ENCODE measurements around the gene SLC6A1. TPM values are rescaled to one million over a fixed set of nuclear protein-coding genes. Genes with fewer than 3 reads are reported as not detected.

SLC6A1 gene
- total RNA-seq, 1 donor = not detected

DNA sequence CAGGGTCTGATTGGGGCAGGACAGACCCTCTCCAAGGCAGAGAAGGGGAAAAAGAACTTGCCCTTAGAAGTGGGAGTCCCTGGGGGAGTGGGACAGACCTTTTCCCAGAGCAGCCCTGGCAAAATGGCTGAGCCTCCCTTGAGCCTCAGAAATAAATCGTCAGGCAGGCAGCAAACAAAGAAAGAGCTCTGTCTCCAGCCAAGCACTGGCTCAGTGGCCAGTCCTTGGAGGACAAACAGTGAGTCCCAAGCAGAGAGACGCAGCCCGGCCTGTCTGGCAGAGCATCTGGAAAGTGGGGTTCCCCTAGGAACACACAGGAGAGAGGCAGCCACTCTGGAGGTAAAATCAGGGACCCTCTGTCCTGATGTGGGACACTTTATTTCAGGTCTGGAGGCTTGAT, 1.8 kb downstream of the SLC6A1 start:
- Histone ChIP-seq H3K36me3 (ENCODE audit: insufficient read depth, low read length) (no peaks in the 10 kb centered on the region), H4K20me1 (ENCODE audit: insufficient read depth, low read length) (no peaks in the 10 kb centered on the region), H3K4me2 (ENCODE audit: insufficient read depth, low read length) (no peak overlapping the region), H3K27ac (ENCODE audit: low read depth, low read length) (no peak overlapping the region), H3K9me3 (ENCODE audit: low read depth, low read length) (no peaks in the 10 kb centered on the region), H3K4me1 (ENCODE audit: insufficient read depth, low read length) (no peaks in the 10 kb centered on the region), H2AFZ (ENCODE audit: low read length) (no peak overlapping the region), H3K27me3 (ENCODE audit: insufficient read depth, low read length) (peaks cover 71% of the 10 kb centered on the region), H3K4me3 (ENCODE audit: insufficient read depth, low read length) (no peak overlapping the region), H3K79me2 (ENCODE audit: insufficient read depth, low read length) (no peaks in the 10 kb centered on the region)
- no peak for TF ChIP-seq CTCF (IDR thresholded peaks at IDR 0.05; ENCODE audit: extremely low read depth, low read depth, low read length)
- no peak for DNase-seq (ENCODE audit: insufficient read length, low spot score, missing footprints)

GRCh38 chr3:10995871-10996270, 3.3 kb downstream of the SLC6A1 start:
- no peaks in the 10 kb centered on the region for H3K36me3 ChIP-seq (ENCODE audit: insufficient read depth, low read length)
- peak; percentile 54 for DNase-seq (ENCODE audit: insufficient read length, low spot score, missing footprints)
- no peaks in the 10 kb centered on the region for H3K9me3 ChIP-seq (ENCODE audit: low read depth, low read length)
- peaks cover 69% of the 10 kb centered on the region for H3K27me3 ChIP-seq (ENCODE audit: insufficient read depth, low read length)
- no peak overlapping the region for H3K4me2 ChIP-seq (ENCODE audit: insufficient read depth, low read length)
- no peak overlapping the region for H3K4me3 ChIP-seq (ENCODE audit: insufficient read depth, low read length)
- TF ChIP-seq CTCF (IDR thresholded peaks at IDR 0.05; ENCODE audit: extremely low read depth, low read depth, low read length) = no peak
- H3K4me1 ChIP-seq (ENCODE audit: insufficient read depth, low read length) = no peaks in the 10 kb centered on the region
- H2AFZ ChIP-seq (ENCODE audit: low read length) = no peak overlapping the region
- H3K27ac ChIP-seq (ENCODE audit: low read depth, low read length) = no peak overlapping the region
- no peaks in the 10 kb centered on the region for H4K20me1 ChIP-seq (ENCODE audit: insufficient read depth, low read length)
- H3K79me2 ChIP-seq (ENCODE audit: insufficient read depth, low read length) = no peaks in the 10 kb centered on the region

DNA sequence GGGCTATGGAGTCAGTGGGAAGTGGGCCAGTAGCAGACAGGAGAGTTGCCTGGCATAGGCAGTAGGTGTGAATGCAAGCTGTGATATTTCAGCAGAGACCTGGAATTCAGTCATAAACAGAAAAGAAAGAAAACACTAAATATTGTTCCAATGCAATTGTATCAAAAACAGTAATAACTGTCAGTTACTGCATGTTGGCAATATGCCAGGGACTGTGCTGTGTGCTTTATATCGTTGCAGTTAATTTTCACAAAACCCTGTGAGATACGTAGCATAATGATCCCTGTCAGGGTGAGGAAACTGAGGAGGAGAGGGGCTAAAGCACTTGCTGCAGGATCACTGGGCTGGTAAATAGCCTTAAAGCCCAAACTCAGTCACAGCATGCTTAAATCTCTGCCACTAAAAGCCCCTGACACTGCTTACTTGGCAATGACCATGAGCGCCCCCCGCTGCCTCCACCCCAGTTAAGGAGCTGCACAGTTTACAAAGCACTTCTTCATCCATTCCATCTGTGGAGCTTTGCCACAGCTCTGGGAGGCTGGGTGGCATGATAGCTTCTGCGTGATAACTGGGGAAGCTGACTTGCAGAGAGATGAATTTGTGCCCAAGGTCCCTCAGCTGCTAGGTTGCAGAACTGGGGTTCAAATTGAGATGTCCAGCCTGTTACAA, 3.9 kb downstream of the SLC6A1 start:
- H3K27me3 ChIP-seq (ENCODE audit: insufficient read depth, low read length) = peaks cover 66% of the 10 kb centered on the region
- no peaks in the 10 kb centered on the region for H3K36me3 ChIP-seq (ENCODE audit: insufficient read depth, low read length)
- TF ChIP-seq CTCF (IDR thresholded peaks at IDR 0.05; ENCODE audit: extremely low read depth, low read depth, low read length) = no peak
- H3K4me3 ChIP-seq (ENCODE audit: insufficient read depth, low read length) = no peak overlapping the region
- H2AFZ ChIP-seq (ENCODE audit: low read length) = no peak overlapping the region
- no peak overlapping the region for H3K27ac ChIP-seq (ENCODE audit: low read depth, low read length)
- no peaks in the 10 kb centered on the region for H3K4me1 ChIP-seq (ENCODE audit: insufficient read depth, low read length)
- H3K4me2 ChIP-seq (ENCODE audit: insufficient read depth, low read length) = no peak overlapping the region
- H3K9me3 ChIP-seq (ENCODE audit: low read depth, low read length) = no peaks in the 10 kb centered on the region
- no peaks in the 10 kb centered on the region for H3K79me2 ChIP-seq (ENCODE audit: insufficient read depth, low read length)
- DNase-seq (ENCODE audit: insufficient read length, low spot score, missing footprints) = peak; percentile 19
- H4K20me1 ChIP-seq (ENCODE audit: insufficient read depth, low read length) = no peaks in the 10 kb centered on the region

- H3K27ac ChIP-seq (ENCODE audit: low read depth, low read length) = no peak overlapping the region
- H2AFZ ChIP-seq (ENCODE audit: low read length) = no peak overlapping the region
- H3K36me3 ChIP-seq (ENCODE audit: insufficient read depth, low read length) = no peaks in the 10 kb centered on the region
- H3K4me1 ChIP-seq (ENCODE audit: insufficient read depth, low read length) = no peaks in the 10 kb centered on the region
- H3K79me2 ChIP-seq (ENCODE audit: insufficient read depth, low read length) = no peaks in the 10 kb centered on the region
- H3K4me3 ChIP-seq (ENCODE audit: insufficient read depth, low read length) = no peak overlapping the region
- H3K27me3 ChIP-seq (ENCODE audit: insufficient read depth, low read length) = peaks cover 60% of the 10 kb centered on the region
- DNase-seq (ENCODE audit: insufficient read length, low spot score, missing footprints) = peak; percentile 69
- H3K9me3 ChIP-seq (ENCODE audit: low read depth, low read length) = no peaks in the 10 kb centered on the region
- no peak overlapping the region for H3K4me2 ChIP-seq (ENCODE audit: insufficient read depth, low read length)
- no peak for TF ChIP-seq CTCF (IDR thresholded peaks at IDR 0.05; ENCODE audit: extremely low read depth, low read depth, low read length)
- no peaks in the 10 kb centered on the region for H4K20me1 ChIP-seq (ENCODE audit: insufficient read depth, low read length)
Observed at GRCh38 chr3:10997196-10997595, 4.6 kb downstream of the SLC6A1 start.
